Endothelial cell of umbilical vein (primary cell): ENCODE measurements around the gene GABBR2.

Experiments used
- CTCF ChIP-seq, 2 donors: IDR thresholded peaks; 1 replicate in 1 of 2; 2 replicates in 1 of 2; pipeline ENCODE4 v1.5.1; 2011; ENCODE audit warnings: low read length in 2 of 2, mild to moderate bottlenecking in 2 of 2, moderate library complexity in 2 of 2, control low read depth in 1 of 2, inconsistent platforms in 1 of 2, low read depth in 1 of 2; ENCODE audit not compliant: insufficient read depth in 1 of 2; ENCODE audit errors: extremely low read depth in 1 of 2
- EZH2 ChIP-seq: IDR thresholded peaks from 2 replicates; pipeline ENCODE4 v1.6.1; 2012; ENCODE audit warnings: borderline replicate concordance, low read depth, mild to moderate bottlenecking, moderate library complexity, low read length, inconsistent platforms; ENCODE audit not compliant: severe bottlenecking
- FOS ChIP-seq: IDR thresholded peaks from 2 replicates; pipeline ENCODE4 v1.6.1; 2011; ENCODE audit warnings: mild to moderate bottlenecking, low read length, moderate library complexity, borderline replicate concordance; ENCODE audit not compliant: insufficient read depth
- GATA2 ChIP-seq: IDR thresholded peaks from 2 replicates; pipeline ENCODE4 v1.7.0; 2011; ENCODE audit warnings: low read depth, mild to moderate bottlenecking, moderate library complexity, mixed read lengths, low read length; ENCODE audit not compliant: insufficient read length, insufficient read depth
- JUN ChIP-seq: IDR thresholded peaks from 2 replicates; pipeline ENCODE4 v1.6.1; 2011; ENCODE audit warnings: borderline replicate concordance, low read depth; ENCODE audit not compliant: insufficient read length, insufficient read depth
- MAX ChIP-seq: IDR thresholded peaks from 2 replicates; pipeline ENCODE4 v1.6.1; 2011; ENCODE audit not compliant: insufficient read depth, insufficient read length
- MYC ChIP-seq: IDR thresholded peaks from one replicate; pipeline ENCODE4 v1.6.1; 2011; ENCODE audit warnings: mild to moderate bottlenecking, low read depth, low read length
- POLR2A ChIP-seq: IDR thresholded peaks from 2 replicates; pipeline ENCODE4 v1.6.1; 2012; ENCODE audit warnings: low read depth, mild to moderate bottlenecking, control low read depth, low read length
- POLR2AphosphoS5 ChIP-seq: IDR thresholded peaks from 2 replicates; pipeline ENCODE4 v1.6.1; 2012; ENCODE audit warnings: low read depth, mild to moderate bottlenecking, control low read depth, low read length, moderate library complexity; ENCODE audit not compliant: insufficient read depth

GRCh38 chr9:98321269-98321668 lies 387.5 kb downstream of the GABBR2 start:
- TF ChIP-seq CTCF (IDR thresholded peaks at IDR 0.05; ENCODE audit: extremely low read depth in 1 of 2, insufficient read depth in 1 of 2, low read depth in 1 of 2, low read length in 2 of 2) (no peak), POLR2AphosphoS5 (no peak), MAX (no peak), POLR2A (no peak), EZH2 (no peak), JUN (no peak), MYC (no peak), GATA2 (no peak), FOS (no peak)
